HG03108 (cell line): ENCODE measurements around the gene VDAC1.
"Not testable (repeated sequence)": the region's sequence is repeated elsewhere in the genome, so short reads cannot be mapped to it uniquely, and the experiment has no call there.

Experiments used
- ATAC-seq: cut with Tn5 transposase; IDR thresholded peaks from one replicate; pipeline ENCODE4 v1.9.1; 2021; ENCODE audit warnings: moderate library complexity; ENCODE audit not compliant: unreplicated experiment

The VDAC1 gene

GRCh38 chr5:133995883-133996563, 8.8 kb downstream of the VDAC1 start:
- ATAC-seq = no peak

- no peak for ATAC-seq
Measured at GRCh38 chr5:133995341-133995740, 9.4 kb downstream of the VDAC1 start.

DNA sequence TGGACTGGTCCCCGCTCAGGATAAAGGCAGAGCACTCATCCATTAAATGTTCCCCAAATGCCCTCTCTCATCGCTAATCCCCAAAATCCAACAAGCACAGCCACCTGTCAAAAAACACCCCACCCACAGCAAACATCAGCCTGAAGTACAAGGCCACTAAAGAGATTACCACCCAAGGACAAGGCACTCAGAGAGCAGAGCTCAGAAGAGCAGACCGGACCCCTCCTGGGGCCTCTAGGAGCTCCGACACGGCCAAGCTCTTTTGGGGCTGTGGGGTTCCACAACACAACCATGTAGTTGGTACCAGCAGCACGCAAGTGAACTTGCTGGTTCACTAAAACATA, 9.8 kb downstream of the VDAC1 start:
- ATAC-seq = no peak

- no peak for ATAC-seq
Measured at GRCh38 chr5:133994297-133994989, 10.3 kb downstream of the VDAC1 start.

DNA sequence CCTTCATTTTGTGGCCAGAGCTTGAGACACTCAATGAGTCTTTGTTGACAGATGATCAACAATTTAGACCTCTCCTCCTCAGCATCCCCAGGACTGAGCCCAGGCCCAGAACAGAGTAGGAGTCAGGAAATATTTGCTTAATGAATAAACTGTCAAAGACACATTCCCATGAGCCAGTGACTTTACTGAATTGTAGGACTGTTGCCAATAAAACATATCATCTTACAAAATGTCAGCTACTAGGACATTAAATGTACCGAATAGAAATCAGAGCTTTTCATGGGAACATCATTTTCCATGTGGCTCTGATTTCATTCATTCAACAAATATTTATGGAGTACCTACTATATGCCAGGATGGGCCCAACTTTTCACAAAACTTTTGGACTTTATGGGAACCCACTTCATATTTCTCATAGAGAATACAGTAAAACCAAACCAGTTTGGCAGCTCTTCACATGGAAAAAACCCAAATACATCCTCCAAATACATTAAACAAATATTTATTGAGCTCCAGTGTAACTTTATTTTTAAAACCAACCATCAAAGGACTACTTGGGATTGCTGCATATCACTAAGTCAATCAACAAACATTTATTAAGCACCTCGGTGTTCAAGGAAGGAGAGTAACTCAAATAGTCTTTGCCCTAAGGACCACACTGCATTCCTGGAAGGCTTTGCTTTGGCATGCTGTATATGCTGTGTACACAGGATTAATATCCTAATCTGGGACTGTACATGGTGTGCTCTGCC, 11.4 kb downstream of the VDAC1 start:
- ATAC-seq = no peak

DNA sequence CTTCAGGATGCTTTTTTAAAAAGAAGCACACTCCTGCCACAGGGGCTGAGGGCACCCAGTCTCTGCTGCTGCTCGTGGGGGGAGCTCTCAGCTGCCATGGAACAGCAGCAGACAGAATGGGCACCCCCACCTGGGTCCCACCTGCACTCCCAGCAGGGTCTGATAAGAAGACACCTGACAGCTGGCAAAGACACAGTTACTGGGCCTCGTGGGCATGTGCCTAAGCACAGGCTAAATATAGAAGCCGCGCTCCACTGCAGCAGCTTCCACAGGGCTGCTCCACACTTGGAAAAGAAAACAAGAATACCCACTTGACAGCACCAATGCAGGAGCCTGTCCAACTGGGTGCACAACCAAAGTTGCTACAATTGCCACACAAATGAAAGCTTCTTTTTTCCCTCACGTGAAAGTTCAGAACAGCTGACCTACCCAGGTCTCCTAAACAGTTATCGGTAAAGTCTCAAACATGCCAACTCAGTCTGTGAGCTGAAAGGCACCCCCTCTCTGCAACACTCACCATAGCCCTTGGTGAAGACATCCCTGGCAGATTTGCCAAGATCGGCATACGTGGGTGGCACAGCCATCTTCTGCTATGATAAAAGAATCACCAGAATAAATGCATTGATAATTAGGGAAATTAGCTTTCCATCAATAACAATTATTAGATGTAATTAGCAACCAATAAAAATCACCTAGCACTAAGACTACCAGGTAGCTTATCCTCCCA, 12.2 kb downstream of the VDAC1 start:
- no peak for ATAC-seq

GRCh38 chr5:133991171-133991910, 13.4 kb downstream of the VDAC1 start:
- no peak for ATAC-seq

- no peak for ATAC-seq
Measured at GRCh38 chr5:133990396-133990795, 14.4 kb downstream of the VDAC1 start.

DNA sequence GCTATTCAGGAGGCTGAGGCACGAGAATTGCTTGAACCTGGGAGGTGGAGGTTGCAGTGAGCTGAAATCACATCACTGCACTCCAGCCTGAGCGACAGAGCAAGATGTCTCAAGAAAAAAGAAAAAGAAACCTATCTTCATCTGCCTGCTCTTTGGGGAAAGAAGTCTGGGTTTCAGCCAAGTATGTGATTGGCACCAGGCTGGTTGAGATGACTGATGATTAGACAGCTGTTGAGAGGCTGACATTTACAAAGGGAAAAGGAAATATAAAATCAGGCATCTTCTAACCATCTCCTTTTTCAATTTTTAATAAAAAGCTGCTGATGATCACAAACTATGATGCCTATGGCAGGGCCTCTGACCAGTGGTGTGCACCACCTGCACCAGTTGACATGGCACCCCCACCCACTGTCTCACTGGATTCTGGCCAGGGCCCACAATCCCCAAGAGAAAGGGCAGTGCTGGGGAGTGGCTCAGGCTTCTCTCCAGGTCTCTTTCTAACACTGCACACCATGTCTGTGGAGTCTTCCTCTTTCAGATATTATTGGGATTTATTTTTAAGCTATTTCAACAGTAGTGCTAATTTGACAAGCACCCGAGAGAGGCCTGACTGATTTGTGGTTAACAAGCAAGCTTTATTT, 19.1 kb downstream of the VDAC1 start:
- no peak for ATAC-seq

- ATAC-seq = no peak
Measured at GRCh38 chr5:133983674-133984073, 21.1 kb downstream of the VDAC1 start.

DNA sequence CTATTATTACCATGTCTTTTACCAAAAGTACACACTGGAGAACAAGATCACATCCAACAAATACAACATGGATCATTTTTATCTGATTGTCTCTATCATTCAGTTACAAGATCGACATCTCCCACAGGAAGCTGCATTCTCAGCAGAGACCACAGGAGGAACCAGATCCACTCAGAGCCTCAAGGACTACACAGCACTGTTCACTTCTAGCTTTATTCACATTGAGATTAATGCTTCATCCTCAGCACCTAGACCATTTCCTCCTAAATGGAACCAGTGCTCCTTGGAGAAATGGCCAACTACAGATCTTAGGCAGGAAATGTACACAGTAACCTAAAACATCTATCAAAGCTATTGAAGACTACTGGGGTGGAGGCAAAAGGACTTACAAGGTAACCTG, 23.1 kb downstream of the VDAC1 start:
- no peak for ATAC-seq

GRCh38 chr5:133980652-133981051, 24.1 kb downstream of the VDAC1 start:
- no peak for ATAC-seq

GRCh38 chr5:133978943-133979342, 25.8 kb downstream of the VDAC1 start:
- no peak for ATAC-seq

DNA sequence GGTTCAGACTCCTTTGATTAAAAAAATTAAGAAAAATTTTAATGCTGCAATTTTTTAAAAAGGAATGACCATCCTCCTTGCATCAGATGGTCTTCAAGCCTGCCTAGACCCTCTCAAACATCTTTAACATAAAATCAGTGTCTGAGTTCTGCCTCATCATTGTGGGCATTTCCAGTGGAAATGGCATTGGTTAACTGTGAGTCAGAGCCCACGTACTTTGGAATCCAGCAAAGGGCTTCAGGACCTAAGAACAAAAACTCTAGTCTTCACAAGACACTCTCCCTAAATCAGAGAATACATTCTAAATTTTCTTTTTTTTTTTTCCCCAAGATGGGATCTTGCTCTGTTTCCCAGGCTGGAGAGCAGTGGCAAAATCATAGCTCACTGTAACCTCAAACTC, 26.9 kb downstream of the VDAC1 start:
- ATAC-seq = no peak

DNA sequence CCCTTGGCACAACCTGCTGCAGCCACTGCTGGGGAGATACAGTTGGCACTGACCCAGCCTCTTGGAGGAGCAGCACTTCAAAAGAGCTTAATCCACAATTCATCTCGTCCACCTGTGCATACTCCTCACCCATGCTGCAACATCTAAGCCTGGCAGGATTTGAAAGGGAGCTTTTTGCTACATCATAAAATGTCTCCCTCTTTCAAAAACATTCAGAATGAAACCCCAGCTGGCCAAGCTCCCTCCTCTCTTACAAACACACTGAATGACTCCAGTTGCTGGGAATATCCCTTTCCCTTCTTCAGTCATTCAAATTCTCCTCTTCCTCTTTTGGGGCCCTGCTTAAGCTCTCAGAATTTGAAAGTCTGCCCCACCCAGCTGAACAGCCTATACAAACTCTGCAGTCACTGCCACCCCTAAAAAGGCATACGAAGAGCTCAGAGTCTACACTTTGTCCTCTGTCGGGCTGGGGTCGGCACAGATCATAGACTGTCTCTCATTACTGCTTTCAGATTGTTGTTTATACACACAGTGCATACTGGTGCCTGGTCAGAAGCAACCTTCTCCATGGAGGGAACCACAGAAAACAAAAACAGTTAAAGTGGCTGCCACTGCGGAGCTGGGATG, 27.5 kb downstream of the VDAC1 start:
- ATAC-seq = peak; percentile 73

DNA sequence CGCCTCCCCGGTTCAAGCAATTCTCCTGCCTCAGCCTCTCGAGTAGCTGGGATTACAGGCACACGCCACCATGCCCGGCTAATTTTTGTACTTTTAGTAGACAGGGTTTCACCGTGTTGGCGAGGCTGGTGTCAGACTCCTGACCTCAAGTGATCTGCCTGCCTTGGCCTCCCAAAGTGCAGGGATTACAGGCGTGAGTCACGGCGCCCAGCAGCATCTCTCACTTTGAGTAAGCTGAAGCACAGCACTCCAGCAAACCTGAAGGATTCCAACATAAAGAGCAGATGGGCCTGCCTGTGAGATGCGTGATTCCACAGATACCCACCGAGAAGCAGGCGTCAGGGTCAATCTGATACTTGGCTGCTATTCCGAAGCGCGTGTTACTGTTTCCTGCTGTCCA, 29.2 kb downstream of the VDAC1 start:
- ATAC-seq = not testable (repeated sequence)

DNA sequence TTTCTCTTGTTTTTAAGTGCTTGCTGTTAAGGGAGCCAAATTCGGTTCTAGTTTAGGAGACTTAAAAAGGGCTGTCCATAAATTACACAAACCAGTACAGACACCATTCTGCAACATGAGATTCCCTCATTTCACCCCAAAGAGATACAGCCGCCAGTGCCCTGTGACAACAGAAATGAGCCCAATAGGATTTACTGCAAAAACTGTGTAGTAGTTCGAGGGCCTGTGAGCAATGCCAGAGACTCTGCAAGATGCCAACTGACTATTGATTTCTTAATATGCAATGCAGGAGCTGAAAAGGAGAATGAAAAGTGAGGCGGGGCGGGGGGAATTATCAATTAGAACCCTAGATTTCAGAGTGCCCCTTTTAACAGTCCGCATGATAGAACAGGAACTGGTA, 30.6 kb downstream of the VDAC1 start:
- ATAC-seq = no peak

- ATAC-seq = no peak
Measured at GRCh38 chr5:133970325-133970909, 34.4 kb downstream of the VDAC1 start.

DNA sequence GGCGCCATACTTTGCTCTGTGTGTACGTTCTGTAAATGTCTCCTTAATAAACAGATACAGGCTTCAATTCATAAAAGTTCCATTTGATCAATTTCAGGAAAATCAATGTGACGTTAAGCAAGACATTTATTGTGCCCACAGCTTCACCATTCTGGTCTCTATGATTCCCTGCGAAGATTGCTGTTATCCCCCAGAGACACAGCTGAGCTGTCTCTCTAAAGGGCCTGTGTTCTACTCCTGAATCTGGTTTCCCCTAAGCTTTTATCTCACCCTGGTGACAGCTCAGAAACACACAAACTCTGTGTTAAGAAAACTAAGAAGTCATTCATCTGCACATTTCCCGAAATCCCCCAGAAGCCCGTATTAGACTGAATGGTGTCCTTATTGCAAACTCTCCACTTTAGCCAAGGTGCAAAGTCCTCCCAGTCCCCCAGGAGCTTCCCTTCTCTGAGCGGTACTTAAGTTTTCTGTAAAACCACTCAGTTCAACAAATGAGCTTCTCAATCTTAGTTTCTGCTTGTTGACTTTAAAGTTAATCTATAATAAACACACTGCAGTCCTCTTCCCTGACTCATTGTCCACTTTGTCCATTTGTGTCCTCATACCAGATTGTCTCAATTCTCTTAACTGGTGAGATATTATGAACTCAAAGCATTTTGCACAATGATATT, 35.0 kb downstream of the VDAC1 start:
- no peak for ATAC-seq
